K562 (cell line): ENCODE measurements around the gene ABCG1. TPM values are rescaled to one million over a fixed set of nuclear protein-coding genes. Genes with fewer than 3 reads are reported as not detected.

Experiments used
- ATAC-seq: fragments of 200-7000 bp; cut with Tn5 transposase; 3 replicates; pipeline ENCODE4 v1.9.1; 2020; ENCODE audit warnings: moderate library complexity
- BruUV-seq: library from RNA; stranded (reverse); fragments of 400-500 nt; replicated peaks from 2 replicates; lab custom pipeline; 2021; lab: Mats Ljungman, UMichigan
- CTCF ChIA-PET: fragments of 300-600 bp; formaldehyde crosslinking; extraction: SDS; loops from one replicate; lab custom pipeline; 2021; ENCODE audit warnings: low intra/inter-chr PET ratio; lab: Yijun Ruan, JAX
- POLR2A ChIA-PET: fragments of 300-600, 350-650 bp; sonication (Branson Sonifier 250); formaldehyde crosslinking; extraction: SDS; loops from one replicate; lab custom pipeline; 2021; ENCODE audit warnings: antibody characterized with exemption, inconsistent platforms; lab: Yijun Ruan, JAX
- DNase-seq, 4 experiments: peaks; one replicate each; pipeline versions ENCODE4 v3.0.0 to v3.0.0-alpha.2; 2011 to 2018; ENCODE audit warnings: low spot score in 3 of 4, mixed read lengths in 3 of 4; ENCODE audit errors: extremely low read depth in 1 of 4
- FAIRE-seq: peaks from 2 replicates; lab custom pipeline; 2011; peaks lifted over from hg19 to GRCh38; lab: Jason Lieb, UNC
- H2AFZ ChIP-seq: 2 replicates; pipeline ENCODE4 v1.6.0; 2011; ENCODE audit warnings: low read depth, low read length, control low read depth, inconsistent platforms
- H3K27ac ChIP-seq: fragments of 200-600 bp; 3 replicates; pipeline ENCODE4 v1.8.0; 2011; ENCODE audit warnings: low read depth, mild to moderate bottlenecking, control low read depth, inconsistent platforms, low read length, moderate library complexity, mixed read lengths; ENCODE audit errors: extremely low read depth
- H3K27me3 ChIP-seq, 2 experiments: fragments of 300-600 bp in 1 of 2; 2 replicates in 1 of 2; 3 replicates in 1 of 2; pipeline versions ENCODE4 v1.6.0 to v1.8.0; 2011; ENCODE audit warnings: inconsistent platforms in 2 of 2, low read length in 2 of 2, mild to moderate bottlenecking in 1 of 2, mixed read lengths in 1 of 2, moderate library complexity in 1 of 2; ENCODE audit not compliant: control insufficient read depth in 2 of 2, insufficient read depth in 2 of 2
- H3K36me3 ChIP-seq: fragments of 300-600 bp; 3 replicates; pipeline ENCODE4 v1.8.0; 2011; ENCODE audit warnings: mild to moderate bottlenecking, low read length, inconsistent platforms; ENCODE audit not compliant: control insufficient read depth, insufficient read depth
- H3K4me1 ChIP-seq, 2 experiments: fragments of 200-600 bp in 1 of 2; replicated peaks in 1 of 2; 2 replicates in 1 of 2; 3 replicates in 1 of 2; pipeline versions ENCODE4 v1.5.1 to v1.8.0; 2011; ENCODE audit warnings: inconsistent platforms in 2 of 2, low read length in 2 of 2, mild to moderate bottlenecking in 1 of 2, mixed read lengths in 1 of 2, moderate library complexity in 1 of 2; ENCODE audit not compliant: control insufficient read depth in 2 of 2, insufficient read depth in 2 of 2
- H3K4me2 ChIP-seq: 2 replicates; pipeline ENCODE4 v1.6.1; 2011; ENCODE audit warnings: low read length, control low read depth, inconsistent platforms, mixed read lengths; ENCODE audit not compliant: insufficient read depth
- H3K4me3 ChIP-seq: fragments of 200-600 bp; sonication (generic), shearing (Covaris generic); 2 replicates; pipeline ENCODE4 v1.5.1; 2016; ENCODE audit warnings: control low read depth, inconsistent platforms
- H3K79me2 ChIP-seq: fragments of 200-600 bp; 3 replicates; pipeline ENCODE4 v1.8.0; 2011; ENCODE audit warnings: low read length, inconsistent platforms; ENCODE audit not compliant: control insufficient read depth, insufficient read depth
- H3K9ac ChIP-seq, 2 experiments: 2 replicates each; pipeline versions ENCODE4 v1.6.0 to v1.6.1; 2011; ENCODE audit warnings: low read depth in 2 of 2, low read length in 2 of 2, control low read depth in 1 of 2, inconsistent platforms in 1 of 2, mild to moderate bottlenecking in 1 of 2, mixed read lengths in 1 of 2; ENCODE audit not compliant: insufficient read depth in 1 of 2
- H3K9me1 ChIP-seq: one replicate; pipeline ENCODE4 v1.6.0; 2011; ENCODE audit warnings: inconsistent platforms, mild to moderate bottlenecking, low read length, moderate library complexity; ENCODE audit not compliant: control insufficient read depth, insufficient read depth
- H3K9me3 ChIP-seq: replicated peaks from 2 replicates; pipeline ENCODE4 v1.5.1; 2011; ENCODE audit warnings: low read depth, low read length, inconsistent platforms; ENCODE audit not compliant: control insufficient read depth, insufficient read depth
- H4K20me1 ChIP-seq: replicated peaks from 2 replicates; pipeline ENCODE4 v1.6.1; 2011; ENCODE audit warnings: low read length, inconsistent platforms, mixed read lengths; ENCODE audit not compliant: control insufficient read depth, insufficient read depth
- ARID1B ChIP-seq: fragments of 450-650 bp; IDR thresholded peaks from 2 replicates; pipeline ENCODE4 v1.6.1; 2016; ENCODE audit warnings: antibody characterized with exemption, mild to moderate bottlenecking, inconsistent platforms
- BMI1 ChIP-seq: fragments of 150-350 bp; IDR thresholded peaks from 2 replicates; pipeline ENCODE4 v1.6.1; 2014; ENCODE audit warnings: low read length
- ETS1 ChIP-seq: conservative IDR thresholded peaks from 2 replicates; pipeline ENCODE4 v1.6.1; 2011; ENCODE audit warnings: low read depth, mild to moderate bottlenecking, low read length; ENCODE audit not compliant: control insufficient read depth
- ETS2 ChIP-seq: IDR thresholded peaks from 2 replicates; pipeline ENCODE4 v1.6.1; 2016; ENCODE audit warnings: borderline replicate concordance, missing genetic modification characterization, mild to moderate bottlenecking, moderate library complexity, missing compliant biosample characterization; ENCODE audit not compliant: poor library complexity, severe bottlenecking
- EWSR1 ChIP-seq: fragments of 450-650 bp; IDR thresholded peaks from 2 replicates; pipeline ENCODE4 v1.6.1; 2018; ENCODE audit warnings: borderline replicate concordance, mild to moderate bottlenecking, low read depth, moderate library complexity; ENCODE audit not compliant: partially characterized antibody
- FOSL1 ChIP-seq: fragments of 200-800 bp; sonication (Bioruptor generic); conservative IDR thresholded peaks from 2 replicates; pipeline ENCODE4 v1.6.1; 2016; ENCODE audit warnings: missing genetic modification characterization, missing compliant biosample characterization
- MXD1 ChIP-seq: fragments of 250-450 bp; sonication (Bioruptor Pico); IDR thresholded peaks from 2 replicates; pipeline ENCODE4 v1.8.0; 2021; ENCODE audit warnings: borderline replicate concordance, mild to moderate bottlenecking, moderate library complexity; ENCODE audit not compliant: poor library complexity, severe bottlenecking
- NCOR1 ChIP-seq: fragments of 450-650 bp; IDR thresholded peaks from 2 replicates; pipeline ENCODE4 v1.6.1; 2016; ENCODE audit warnings: mild to moderate bottlenecking, moderate library complexity
- NELFE ChIP-seq: IDR thresholded peaks from 2 replicates; pipeline ENCODE4 v1.6.1; 2011; ENCODE audit warnings: mild to moderate bottlenecking; ENCODE audit not compliant: insufficient read depth, insufficient read length
- NFXL1 ChIP-seq: fragments of 450-650 bp; formaldehyde crosslinking; IDR thresholded peaks from 2 replicates; pipeline ENCODE4 v1.4.0; 2021; ENCODE audit warnings: mild to moderate bottlenecking
- RNF2 ChIP-seq: sonication (generic); IDR thresholded peaks from 2 replicates; pipeline ENCODE4 v1.6.1; 2016
- SMAD1 ChIP-seq: fragments of 150-350 bp; IDR thresholded peaks from 2 replicates; pipeline ENCODE4 v1.6.1; 2014; ENCODE audit warnings: low read length, low read depth; ENCODE audit not compliant: partially characterized antibody
- SMARCC2 ChIP-seq: fragments of 450-650 bp; IDR thresholded peaks from 2 replicates; pipeline ENCODE4 v1.6.1; 2017; ENCODE audit warnings: antibody characterized with exemption, moderate library complexity, mild to moderate bottlenecking, low read depth
- TCF3 ChIP-seq: sonication (generic); formaldehyde crosslinking; IDR thresholded peaks from 2 replicates; pipeline ENCODE4 v1.4.0; 2020; ENCODE audit warnings: mild to moderate bottlenecking, missing genetic modification reagents
- THAP12 ChIP-seq: fragments of 250-450 bp; sonication (Bioruptor Pico); IDR thresholded peaks from 2 replicates; pipeline ENCODE4 v1.9.0; 2021; ENCODE audit warnings: mild to moderate bottlenecking, inconsistent platforms
- ZNF639 ChIP-seq, 2 experiments: fragments of 200-800 bp in 1 of 2; sonication (Bioruptor generic) in 1 of 2; sonication (generic) in 1 of 2; formaldehyde crosslinking in 1 of 2; IDR thresholded peaks in 1 of 2; conservative IDR thresholded peaks in 1 of 2; 2 replicates each; pipeline versions ENCODE4 v1.5.0 to v1.6.1; 2016 to 2020; ENCODE audit warnings: missing compliant biosample characterization in 1 of 2, missing genetic modification characterization in 1 of 2, missing genetic modification reagents in 1 of 2
- WGBS: fragments of 100-300 bp; shearing (Covaris generic); methylation state at CpG from one replicate; pipeline ENCODE4 v1.1.6; 2016; ENCODE audit warnings: low coverage, mixed read lengths; ENCODE audit not compliant: insufficient coverage; ENCODE audit errors: missing lambda C conversion rate; 5-methylcytosine and 5-hydroxymethylcytosine counted together
- in situ Hi-C: fragments of 300-500 bp; cut with MboI; formaldehyde crosslinking; loops from 4 replicates; pipeline ENCODE4 v1.15.0; 2018; ENCODE audit warnings: inconsistent platforms, mixed read lengths
- intact Hi-C: fragments of 100-400 bp; cut with micrococcal nuclease; formaldehyde crosslinking; loops from 2 replicates; pipeline ENCODE4 v1.14.2; 2022
- polyA plus RNA-seq, 8 experiments: library from polyadenylated mRNA; depleted of rRNA in 4 of 8; stranded (reverse) in 5 of 8; unstranded in 3 of 8; fragments of >200 nt; fragmentation: Nextera tagmentation in 2 of 8; fragmentation: Illumina TruSeq in 1 of 8; extraction: Ambion mirVana in 2 of 8; extraction: Trizol in 1 of 8; gene quantifications; 2 replicates each; pipeline versions ENCODE4 v1.2.1 to v1.2.3, GENCODE V29; 2011 to 2014; ENCODE audit warnings: inconsistent platforms in 1 of 8, missing spikeins in 1 of 8
- total RNA-seq, 7 experiments: library from RNA; depleted of rRNA in 6 of 7; stranded (reverse); fragments of >200 nt in 6 of 7; fragmentation: Illumina TruSeq in 2 of 7; extraction: Trizol in 2 of 7; gene quantifications; 2 replicates each; pipeline versions ENCODE4 v1.2.1 to v1.2.3, GENCODE V29; 2011 to 2021; ENCODE audit warnings: low replicate concordance in 1 of 7

The ABCG1 gene
- total and polyA plus RNA-seq, 9 of the 15 experiments (the other 6 are each of a cell fraction or from before 2014, with no cell fraction given): 0.04 to 0.09 TPM; not detected in 7

- TF ChIP-seq RNF2 (no peak), TCF3 (CRISPR knock-in tag) (peak; percentile 56), THAP12 (CRISPR knock-in tag) (no peak), NCOR1 (0 out of 2 replicates have a peak, but pooled peaks have one; percentile 10), ZNF639 (CRISPR knock-in tag; conservative IDR thresholded peaks at IDR 0.05 in 1 of 2, IDR thresholded peaks at IDR 0.05 in 1 of 2) (no peak), ARID1B (peak; percentile 35; the same call in 1 of the 2 replicates), NELFE (no peak)
Observed at GRCh38 chr21:42235593-42235992, 16.7 kb downstream of the ABCG1 start (continued).

- Histone ChIP-seq H3K9me1 (peaks cover 4% of the 10 kb centered on the region), H3K9ac (no peak overlapping the region), H3K4me2 (no peak overlapping the region), H3K9me3 (no peaks in the 10 kb centered on the region), H4K20me1 (no peaks in the 10 kb centered on the region; the same call in 1 of the 2 replicates), H3K36me3 (no peaks in the 10 kb centered on the region), H2AFZ (no peak overlapping the region), H3K4me1 (peaks cover 17 to 23% of the 10 kb centered on the region in 2 experiments), H3K27ac (no peak overlapping the region), H3K27me3 (peaks cover 36 to 78% of the 10 kb centered on the region in 2 experiments), H3K79me2 (no peaks in the 10 kb centered on the region), H3K4me3 (no peak overlapping the region)
- FAIRE-seq (no peak), DNase-seq (no peak), ATAC-seq (no peak)
- in situ Hi-C loops: no loop called here
- ChIA-PET POLR2A (interaction anchor here (0.7 to 2.0 kb wide), 5 partner anchors 10 to 52 kb away, joined by 3 to 4 read pairs (median 4); no protein-coding TSS in a partner anchor), CTCF (no interaction called here)
- intact Hi-C loops: no loop called here
- BruUV-seq: no TSS peak
- 48% methylated on average over 10 of the region's 10 CpGs for WGBS
- TF ChIP-seq ETS1: no peak
- no peak for TF ChIP-seq ETS2 (tag)
- no peak for TF ChIP-seq MXD1
- no peak for TF ChIP-seq SMAD1
- TF ChIP-seq BMI1: no peak
- TF ChIP-seq EWSR1: no peak
- TF ChIP-seq FOSL1 (tag): no peak
- no peak for TF ChIP-seq NFXL1 (CRISPR knock-in tag)
- no peak for TF ChIP-seq SMARCC2
Observed at GRCh38 chr21:42236014-42236413, 17.1 kb downstream of the ABCG1 start.
